Caco-2 (cell line): ENCODE results near the gene LRMDA. TPM values are rescaled to one million over a fixed set of nuclear protein-coding genes. Genes with fewer than 3 reads are reported as not detected.

ENCODE experiments used
- BruUV-seq: library from RNA; stranded (reverse); fragments of 400-500 nt; replicated peaks from 2 replicates; lab custom pipeline; 2021; lab: Mats Ljungman, UMichigan
- CTCF ChIA-PET: fragments of 300-600 bp; sonication (Branson Sonifier 250); formaldehyde crosslinking; loops from one replicate; lab custom pipeline; 2022; ENCODE audit warnings: antibody characterized with exemption; lab: Charles Lee
- POLR2A ChIA-PET: fragments of 300-600 bp; sonication (Branson Sonifier 250); formaldehyde crosslinking; loops from one replicate; lab custom pipeline; 2022; ENCODE audit warnings: antibody characterized with exemption; lab: Charles Lee
- DNase-seq, 2 experiments: peaks; one replicate each; pipeline versions ENCODE4 v3.0.0 to v3.0.0-alpha.2; 2020 to 2022
- H3K27me3 ChIP-seq: replicated peaks from 2 replicates; pipeline ENCODE4 v1.6.0; 2011; ENCODE audit warnings: low read length; ENCODE audit not compliant: control insufficient read depth, insufficient read depth
- H3K36me3 ChIP-seq: 2 replicates; pipeline ENCODE4 v1.5.1; 2011; ENCODE audit warnings: low read length; ENCODE audit not compliant: control insufficient read depth, insufficient read depth
- H3K4me1 ChIP-seq: fragments of 250-450 bp; sonication (Bioruptor Pico); 2 replicates; pipeline ENCODE4 v1.5.1; 2020; ENCODE audit warnings: mild to moderate bottlenecking
- H3K4me3 ChIP-seq: 2 replicates; pipeline ENCODE4 v1.5.1; 2011; ENCODE audit warnings: low read depth, mild to moderate bottlenecking, control low read depth, low read length
- H3K9me3 ChIP-seq: fragments of 250-450 bp; sonication (Bioruptor Pico); 2 replicates; pipeline ENCODE4 v1.5.1; 2020; ENCODE audit warnings: mild to moderate bottlenecking, moderate library complexity
- H3K27ac Mint-ChIP-seq: one replicate; pipeline ENCODE4 v1.8.0; 2022; ENCODE audit warnings: mixed read lengths; ENCODE audit not compliant: unreplicated experiment
- H3K27me3 Mint-ChIP-seq: one replicate; pipeline ENCODE4 v1.8.0; 2022; ENCODE audit warnings: mixed read lengths; ENCODE audit not compliant: insufficient read depth, unreplicated experiment
- H3K36me3 Mint-ChIP-seq: one replicate; pipeline ENCODE4 v1.8.0; 2022; ENCODE audit warnings: mild to moderate bottlenecking, mixed read lengths; ENCODE audit not compliant: insufficient read depth, unreplicated experiment
- H3K4me1 Mint-ChIP-seq: one replicate; pipeline ENCODE4 v1.8.0; 2022; ENCODE audit warnings: low read depth, mixed read lengths; ENCODE audit not compliant: unreplicated experiment
- H3K4me3 Mint-ChIP-seq: one replicate; pipeline ENCODE4 v1.8.0; 2022; ENCODE audit warnings: mild to moderate bottlenecking, moderate library complexity, mixed read lengths; ENCODE audit not compliant: unreplicated experiment
- H3K9me3 Mint-ChIP-seq: one replicate; pipeline ENCODE4 v1.8.0; 2022; ENCODE audit warnings: mixed read lengths; ENCODE audit not compliant: unreplicated experiment
- CTCF ChIP-seq, 2 experiments: fragments of 200-600 bp in 1 of 2; IDR thresholded peaks; 1 replicate in 1 of 2; 2 replicates in 1 of 2; pipeline versions ENCODE4 v1.5.1 to v1.8.0; 2011 to 2022; ENCODE audit warnings: antibody characterized with exemption in 1 of 2, control low read depth in 1 of 2, inconsistent platforms in 1 of 2, low read depth in 1 of 2, low read length in 1 of 2, mild to moderate bottlenecking in 1 of 2, moderate library complexity in 1 of 2; ENCODE audit not compliant: insufficient read depth in 1 of 2, severe bottlenecking in 1 of 2, unreplicated experiment in 1 of 2
- intact Hi-C: fragments of 100-400 bp; cut with micrococcal nuclease; formaldehyde crosslinking; loops from one replicate; pipeline ENCODE4 v1.10.0; 2022; ENCODE audit not compliant: unreplicated experiment
- total RNA-seq: library from RNA; stranded (reverse); gene quantifications from 2 replicates; pipeline ENCODE4 v1.2.3, GENCODE V29; 2022

The LRMDA gene
- total RNA-seq, 1 experiment from 2014 or later = 18.5 TPM

- peaks cover 87% of the 10 kb centered on the region for H3K36me3 Mint-ChIP-seq
- Histone ChIP-seq H3K4me1 (peaks cover 9% of the 10 kb centered on the region), H3K9me3 (no peaks in the 10 kb centered on the region), H3K36me3 (peaks cover 4% of the 10 kb centered on the region), H3K4me3 (peak overlapping the region; percentile 99), H3K27me3 (no peaks in the 10 kb centered on the region)
- peak in 1 of 2 experiments; percentile 87 for DNase-seq
- ChIA-PET CTCF (interaction anchor here (0.7 to 1.4 kb wide), 4 partner anchors 167 to 649 kb away, joined by 3 to 6 read pairs (median 6); partner anchors contain the start of gene COMTD1), POLR2A (interaction anchor here (0.5 to 1.6 kb wide), 14 partner anchors 28 to 1240 kb away, joined by 3 to 19 read pairs (median 6); partner anchors contain the start of gene LRMDA)
- TF ChIP-seq CTCF (IDR thresholded peaks at IDR 0.05; ENCODE audit: insufficient read depth in 1 of 2, low read depth in 1 of 2, low read length in 1 of 2, severe bottlenecking in 1 of 2, unreplicated experiment in 1 of 2) = no peak
- no peaks in the 10 kb centered on the region for H3K9me3 Mint-ChIP-seq
- intact Hi-C loops = loop anchor here (1.0 to 10.0 kb wide), 9 partner anchors 28 to 1142 kb away; no protein-coding TSS in a partner anchor
- H3K4me3 Mint-ChIP-seq = peak overlapping the region; percentile 94
- peak overlapping the region; percentile 95 for H3K27ac Mint-ChIP-seq
- H3K4me1 Mint-ChIP-seq = peaks cover 7% of the 10 kb centered on the region
- BruUV-seq = no TSS peak
- H3K27me3 Mint-ChIP-seq = no peaks in the 10 kb centered on the region
Observed at GRCh38 chr10:75402486-75403143, 28.8 kb upstream of the LRMDA start.

- intact Hi-C loops = loop anchor here (2.0 to 10.0 kb wide), 7 partner anchors 221 to 1141 kb away; no protein-coding TSS in a partner anchor
- TF ChIP-seq CTCF (IDR thresholded peaks at IDR 0.05; ENCODE audit: insufficient read depth in 1 of 2, low read depth in 1 of 2, low read length in 1 of 2, severe bottlenecking in 1 of 2, unreplicated experiment in 1 of 2) = no peak
- Mint-ChIP-seq H3K27ac (peak overlapping the region; percentile 95), H3K27me3 (no peaks in the 10 kb centered on the region), H3K9me3 (no peaks in the 10 kb centered on the region), H3K4me1 (peaks cover 7% of the 10 kb centered on the region), H3K4me3 (peak overlapping the region; percentile 94), H3K36me3 (peaks cover 84% of the 10 kb centered on the region)
- Histone ChIP-seq H3K4me3 (peak overlapping the region; percentile 99), H3K4me1 (peaks cover 9% of the 10 kb centered on the region), H3K36me3 (peaks cover 4% of the 10 kb centered on the region), H3K9me3 (no peaks in the 10 kb centered on the region), H3K27me3 (no peaks in the 10 kb centered on the region)
- POLR2A ChIA-PET = interaction anchor here (2.3 kb wide), 1 partner anchor 27 kb away, joined by 24 read pairs; no protein-coding TSS in a partner anchor
- CTCF ChIA-PET = interaction anchor here (0.7 kb wide), 2 partner anchors 414 to 648 kb away, joined by 4 to 5 read pairs; no protein-coding TSS in a partner anchor
- peak; percentile 80 to 83 for DNase-seq
- no TSS peak for BruUV-seq
Observed at GRCh38 chr10:75403144-75403938, 28.1 kb upstream of the LRMDA start.
